K562 treated with DMSO at 1 percent for 4 hours (cell line): Measurements from ENCODE around the gene ISCA2. TPM values are rescaled to one million over a fixed set of nuclear protein-coding genes. Genes with fewer than 3 reads are reported as not detected.

Source experiments
- total RNA-seq: library from RNA; unstranded; fragments of 300-600 nt; gene quantifications from 2 replicates; pipeline ENCODE4 v1.2.3, GENCODE V29; 2022; ENCODE audit not compliant: insufficient read depth

Gene ISCA2, protein sequence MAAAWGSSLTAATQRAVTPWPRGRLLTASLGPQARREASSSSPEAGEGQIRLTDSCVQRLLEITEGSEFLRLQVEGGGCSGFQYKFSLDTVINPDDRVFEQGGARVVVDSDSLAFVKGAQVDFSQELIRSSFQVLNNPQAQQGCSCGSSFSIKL
- total RNA-seq = 7.5 and 7.7 TPM in 2 replicates

GRCh38 chr14:74493343-74494261 is at the start of gene ISCA2:
Gene ISCA2, plus strand, starts transcription at chr14:74493765. Its CDS starts 10 bp downstream, at chr14:74493775.

GRCh38 chr14:74492776-74493342 is 706 bp upstream of the ISCA2 start, which contains the start of gene NPC2:
Gene NPC2, minus strand, starts transcription at chr14:74493305. Its CDS starts 31 bp downstream, at chr14:74493274.

Other genes with a start within 250 kb of the ISCA2 start
- gene ABCD4, start 190.8 kb upstream of the ISCA2 start, total RNA-seq = 13.2 and 19.8 TPM in 2 replicates
- gene VRTN, start 145.3 kb upstream of the ISCA2 start, total RNA-seq = not detected in 2 replicates
- not detected in 2 replicates for gene SYNDIG1L, start 67.6 kb upstream of the ISCA2 start, total RNA-seq
- 149 and 150 TPM in 2 replicates for gene NPC2, start 460 bp upstream of the ISCA2 start, total RNA-seq
- 0.26 and 0.35 TPM in 2 replicates for gene LTBP2, start 118.5 kb downstream of the ISCA2 start, total RNA-seq
- 13.4 and 14.4 TPM in 2 replicates for gene AREL1, start 219.3 kb downstream of the ISCA2 start, total RNA-seq
- gene FCF1, start 219.4 kb downstream of the ISCA2 start, total RNA-seq = 23.1 and 28.1 TPM in 2 replicates